DOHH2 (cell line): ENCODE data around the gene ZIC4.
A peak's percentile ranks its signal among the peaks of the same experiment; 100 is the strongest.

Experiments used
- H3F3A ChIP-seq: fragments of 200-600 bp; sonication (generic), shearing (Covaris generic); 2 replicates; pipeline ENCODE4 v1.6.0; 2016; ENCODE audit warnings: antibody characterized with exemption, mild to moderate bottlenecking; ENCODE audit not compliant: control insufficient read depth, insufficient read depth
- H3K27ac ChIP-seq: fragments of 200-600 bp; sonication (generic); 2 replicates; pipeline ENCODE4 v1.5.1; 2014; ENCODE audit warnings: low read depth, mild to moderate bottlenecking, low read length, moderate library complexity
- H3K27me3 ChIP-seq: fragments of 200-600 bp; sonication (generic); 2 replicates; pipeline ENCODE4 v1.6.1; 2014; ENCODE audit warnings: mild to moderate bottlenecking, low read length, mixed read lengths; ENCODE audit not compliant: control insufficient read depth
- H3K36me3 ChIP-seq: fragments of 200-600 bp; sonication (generic); 2 replicates; pipeline ENCODE4 v1.6.1; 2014; ENCODE audit warnings: mild to moderate bottlenecking, low read length, moderate library complexity, mixed read lengths; ENCODE audit not compliant: control insufficient read depth
- H3K4me1 ChIP-seq: fragments of 200-600 bp; sonication (generic); 2 replicates; pipeline ENCODE4 v1.6.1; 2014; ENCODE audit warnings: mild to moderate bottlenecking, low read length, mixed read lengths; ENCODE audit not compliant: control insufficient read depth
- H3K4me2 ChIP-seq: fragments of 200-600 bp; sonication (generic); 2 replicates; pipeline ENCODE4 v1.6.0; 2014; ENCODE audit warnings: mild to moderate bottlenecking, low read length, moderate library complexity
- H3K4me3 ChIP-seq: fragments of 200-600 bp; sonication (generic); 2 replicates; pipeline ENCODE4 v1.5.1; 2014; ENCODE audit warnings: mild to moderate bottlenecking, low read length, mixed read lengths
- H3K79me2 ChIP-seq: fragments of 200-600 bp; sonication (generic); 2 replicates; pipeline ENCODE4 v1.6.1; 2014; ENCODE audit warnings: mild to moderate bottlenecking, low read length, mixed read lengths; ENCODE audit not compliant: control insufficient read depth
- H3K9me2 ChIP-seq: fragments of 200-600 bp; sonication (generic); replicated peaks from 2 replicates; pipeline ENCODE4 v1.6.1; 2014; ENCODE audit warnings: mild to moderate bottlenecking, low read length, mixed read lengths; ENCODE audit not compliant: control insufficient read depth
- H3K9me3 ChIP-seq: fragments of 200-600 bp; sonication (generic); 2 replicates; pipeline ENCODE4 v1.6.1; 2014; ENCODE audit warnings: antibody characterized with exemption, low read length, mixed read lengths; ENCODE audit not compliant: control insufficient read depth, insufficient read depth
- H4K20me1 ChIP-seq: fragments of 200-600 bp; sonication (generic); 2 replicates; pipeline ENCODE4 v1.6.0; 2014; ENCODE audit warnings: low read depth, mild to moderate bottlenecking, antibody characterized with exemption, low read length, moderate library complexity; ENCODE audit not compliant: control insufficient read depth, insufficient read depth
- CTCF ChIP-seq: fragments of 200-600 bp; sonication (generic); IDR thresholded peaks from one replicate; pipeline ENCODE4 v1.5.1; 2014; ENCODE audit warnings: antibody characterized with exemption, mild to moderate bottlenecking, low read depth, low read length; ENCODE audit not compliant: poor library complexity, severe bottlenecking
- EZH2phosphoT487 ChIP-seq: fragments of 200-600 bp; sonication (generic); IDR thresholded peaks from 2 replicates; pipeline ENCODE4 v1.6.1; 2017; ENCODE audit warnings: borderline replicate concordance, mild to moderate bottlenecking, antibody characterized with exemption, low read length, moderate library complexity, mixed read lengths

The ZIC4 gene

GRCh38 chr3:147361454-147362420, 44.6 kb downstream of the ZIC4 start:
- Histone ChIP-seq H3F3A (no peaks in the 10 kb centered on the region), H3K36me3 (no peaks in the 10 kb centered on the region), H3K27ac (no peak overlapping the region), H3K4me2 (no peak overlapping the region), H3K4me1 (no peaks in the 10 kb centered on the region), H3K27me3 (no peaks in the 10 kb centered on the region), H3K9me2 (no peaks in the 10 kb centered on the region), H3K79me2 (no peaks in the 10 kb centered on the region), H3K4me3 (no peak overlapping the region), H3K9me3 (no peaks in the 10 kb centered on the region), H4K20me1 (no peaks in the 10 kb centered on the region)
- TF ChIP-seq CTCF (peak; percentile 81), EZH2phosphoT487 (no peak)

GRCh38 chr3:147360646-147361453, 45.5 kb downstream of the ZIC4 start:
- Histone ChIP-seq H3K4me2 (no peak overlapping the region), H3K36me3 (no peaks in the 10 kb centered on the region), H3K4me1 (no peaks in the 10 kb centered on the region), H4K20me1 (no peaks in the 10 kb centered on the region), H3F3A (no peaks in the 10 kb centered on the region), H3K27me3 (no peaks in the 10 kb centered on the region), H3K79me2 (no peaks in the 10 kb centered on the region), H3K4me3 (no peak overlapping the region), H3K9me2 (no peaks in the 10 kb centered on the region), H3K27ac (no peak overlapping the region), H3K9me3 (peaks cover 5% of the 10 kb centered on the region)
- TF ChIP-seq EZH2phosphoT487 (no peak), CTCF (no peak)

- no peaks in the 10 kb centered on the region for H3K4me1 ChIP-seq
- no peak overlapping the region for H3K4me2 ChIP-seq
- H3K79me2 ChIP-seq = no peaks in the 10 kb centered on the region
- no peaks in the 10 kb centered on the region for H3K27me3 ChIP-seq
- no peaks in the 10 kb centered on the region for H4K20me1 ChIP-seq
- peaks cover 5% of the 10 kb centered on the region for H3K9me3 ChIP-seq
- no peak overlapping the region for H3K27ac ChIP-seq
- H3K4me3 ChIP-seq = no peak overlapping the region
- no peaks in the 10 kb centered on the region for H3K36me3 ChIP-seq
- TF ChIP-seq CTCF = no peak
- TF ChIP-seq EZH2phosphoT487 = no peak
- H3F3A ChIP-seq = no peaks in the 10 kb centered on the region
- no peaks in the 10 kb centered on the region for H3K9me2 ChIP-seq
Measured at GRCh38 chr3:147360051-147360439, 46.3 kb downstream of the ZIC4 start.
